Adrenal gland (tissue), 12 donors: ENCODE results near the gene NAPG. TPM values are rescaled to one million over a fixed set of nuclear protein-coding genes. Genes with fewer than 3 reads are reported as not detected.

Experiments used
- DNase-seq, 7 donors: peaks; one replicate each; pipeline ENCODE4 v3.0.0-alpha.2; 2019 to 2020
- H3K27ac ChIP-seq, 5 donors: fragments of 200-600 bp; sonication (generic) in 4 of 5; 1 replicate in 3 of 5; 2 replicates in 2 of 5; pipeline versions ENCODE4 v1.5.1 to v1.8.0; 2016 to 2020; ENCODE audit warnings: mild to moderate bottlenecking in 1 of 5
- H3K27me3 ChIP-seq: fragments of 200-600 bp; 2 replicates; pipeline ENCODE4 v1.8.0; 2021
- H3K36me3 ChIP-seq, 2 donors: fragments of 200-600 bp; replicated peaks in 1 of 2; 1 replicate in 1 of 2; 2 replicates in 1 of 2; pipeline versions ENCODE4 v1.5.1 to v1.8.0; 2018 to 2022
- H3K4me1 ChIP-seq, 2 donors: fragments of 200-600 bp; replicated peaks in 1 of 2; 1 replicate in 1 of 2; 2 replicates in 1 of 2; pipeline versions ENCODE4 v1.5.1 to v1.8.0; 2018 to 2021
- H3K4me3 ChIP-seq, 4 donors: fragments of 200-600 bp; sonication (generic) in 3 of 4; one replicate each; pipeline ENCODE4 v1.5.1; 2016 to 2018
- H3K9me3 ChIP-seq, 3 donors: fragments of 200-600 bp; sonication (generic) in 1 of 3; replicated peaks in 1 of 3; 1 replicate in 2 of 3; 2 replicates in 1 of 3; pipeline versions ENCODE4 v1.5.1 to v1.8.0; 2016 to 2021
- CTCF ChIP-seq, 6 experiments: fragments of 450-650 bp in 4 of 6; fragments of 200-600 bp in 2 of 6; sonication (generic) in 1 of 6; IDR thresholded peaks; 1 replicate in 5 of 6; 2 replicates in 1 of 6; pipeline versions ENCODE4 v1.5.1 to v1.8.0; 2016 to 2021; ENCODE audit warnings: antibody characterized with exemption in 6 of 6, mild to moderate bottlenecking in 2 of 6, moderate library complexity in 1 of 6
- POLR2A ChIP-seq, 2 donors: fragments of 450-650 bp; IDR thresholded peaks; one replicate each; pipeline ENCODE4 v1.6.1; 2017; ENCODE audit warnings: antibody characterized with exemption in 2 of 2, mild to moderate bottlenecking in 2 of 2, moderate library complexity in 1 of 2
- WGBS, 4 donors: extraction: QIAGEN DNeasy Blood & Tissue Kit in 2 of 4; methylation state at CpG; one replicate each; pipeline versions ENCODE4 v1.1.5 to v1.1.7; 2013 to 2017; 5-methylcytosine and 5-hydroxymethylcytosine counted together
- intact Hi-C, 2 donors: fragments of 100-400 bp; cut with DNase I; formaldehyde crosslinking; loops; one replicate each; pipeline versions ENCODE4 v1.14.1 to v1.15.0; 2022 to 2023
- polyA plus RNA-seq, 3 donors: library from polyadenylated mRNA; stranded (reverse); fragments of 200-250 nt in 2 of 3; fragments of 350-450 nt in 1 of 3; fragmentation: Illumina TruSeq in 1 of 3; extraction: RNeasy Lipid Tissue Mini Kit (QIAGEN cat#74804) in 1 of 3; gene quantifications; one replicate each; pipeline ENCODE4 v1.2.3, GENCODE V29; 2013 to 2014
- total RNA-seq, 9 donors: library from RNA; depleted of rRNA in 4 of 9; stranded (reverse); fragments of >200 nt in 4 of 9; fragments of 120-200 nt in 1 of 9; fragmentation: NEBNext Ultra II Directional in 1 of 9; extraction: Animal tissue kit (Norgen Biotek cat#: 25700) in 1 of 9; gene quantifications; one replicate each; pipeline versions ENCODE4 v1.1.0 to v1.2.4, GENCODE V29; 2013 to 2023
- donor health status: healthy with polysubstance abuse.
- donor health status: Bipolar disorder and iron deficiency.
- donor health status: DM: yes; HTN: yes; CAD: no.
- donor health status: DM: no; HTN: no; CAD: no.
- donor health status: DM: no; HTN: no; CAD: no.
- donor health status: DM: yes; HTN: yes; CAD: no.

NAPG gene
- total and polyA plus RNA-seq, 12 donors = 17.0 to 63.9 (median 41.4) TPM

GRCh38 chr18:10490401-10491165, 35.2 kb upstream of the NAPG start:
- intact Hi-C loops = no loop called here
- Histone ChIP-seq H3K36me3 (no peaks in the 10 kb centered on the region), H3K27me3 (no peaks in the 10 kb centered on the region), H3K27ac (peak overlapping the region in 1 of 5 donors; percentile 17), H3K9me3 (no peaks in the 10 kb centered on the region), H3K4me1 (no peaks in the 10 kb centered on the region), H3K4me3 (no peak overlapping the region)
- DNase-seq = no peak
- WGBS, 4 donors = 86 to 93% (median 88%) methylated on average over 13 to 14 of the region's 14 CpGs
- TF ChIP-seq POLR2A (IDR thresholded peaks at IDR 0.05) (no peak), CTCF (IDR thresholded peaks at IDR 0.05) (no peak)

- H3K27ac ChIP-seq = no peak overlapping the region
- intact Hi-C loops = no loop called here
- no peak overlapping the region for H3K4me3 ChIP-seq
- H3K36me3 ChIP-seq = no peaks in the 10 kb centered on the region
- no peaks in the 10 kb centered on the region for H3K4me1 ChIP-seq
- H3K27me3 ChIP-seq = no peaks in the 10 kb centered on the region
- no peaks in the 10 kb centered on the region for H3K9me3 ChIP-seq
- 49 to 61% (median 58%) methylated on average over 2 of the region's 2 CpGs for WGBS, 4 donors
- TF ChIP-seq POLR2A (IDR thresholded peaks at IDR 0.05) = no peak
- DNase-seq = no peak
These were observed 29.9 kb upstream of the NAPG start for GRCh38 chr18:10495936-10496335.

DNA sequence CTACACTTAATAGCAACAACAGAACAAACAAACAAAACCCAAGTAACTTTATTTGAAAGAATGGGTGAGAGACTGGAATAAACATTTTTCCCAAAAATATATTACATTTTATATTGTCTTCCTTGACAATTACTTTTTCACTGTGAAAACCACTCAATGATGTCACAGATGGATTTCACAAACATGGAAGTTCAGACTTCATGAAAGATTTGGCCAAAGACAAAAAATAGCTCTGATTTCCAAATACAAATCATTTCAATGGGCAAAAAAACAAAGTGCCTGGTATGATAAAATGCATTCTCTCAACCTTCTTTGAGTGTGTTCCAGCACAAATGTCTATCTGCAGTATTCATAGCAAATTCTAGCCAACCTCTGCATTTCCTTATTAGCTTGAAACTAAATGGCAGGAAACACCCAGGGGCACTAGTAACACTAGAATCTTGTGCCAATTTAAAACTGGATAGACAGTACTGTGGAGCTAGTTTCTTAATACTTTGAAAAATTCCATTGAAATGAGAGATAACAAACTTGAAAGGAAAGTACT, 28.5 kb upstream of the NAPG start:
- Histone ChIP-seq H3K9me3 (no peaks in the 10 kb centered on the region), H3K4me1 (no peaks in the 10 kb centered on the region), H3K27ac (peak overlapping the region in 1 of 5 donors; percentile 67), H3K27me3 (no peaks in the 10 kb centered on the region), H3K4me3 (no peak overlapping the region), H3K36me3 (no peaks in the 10 kb centered on the region)
- intact Hi-C loops = no loop called here
- TF ChIP-seq POLR2A (IDR thresholded peaks at IDR 0.05) (no peak), CTCF (IDR thresholded peaks at IDR 0.05) (no peak)
- DNase-seq = no peak

- WGBS, 4 donors = 76 to 83% (median 80%) methylated on average over 6 of the region's 6 CpGs
These were observed 26.6 kb upstream of the NAPG start for GRCh38 chr18:10499230-10499629.

More at GRCh38 chr18:10499230-10499629, 26.6 kb upstream of the NAPG start:
- Histone ChIP-seq H3K36me3 (no peaks in the 10 kb centered on the region), H3K4me1 (no peaks in the 10 kb centered on the region), H3K27me3 (no peaks in the 10 kb centered on the region), H3K4me3 (no peak overlapping the region), H3K9me3 (peaks cover 0 to 7% (median 0%) of the 10 kb centered on the region in 3 donors), H3K27ac (no peak overlapping the region)
- DNase-seq = no peak
- TF ChIP-seq POLR2A (IDR thresholded peaks at IDR 0.05) (no peak), CTCF (IDR thresholded peaks at IDR 0.05) (no peak)
- intact Hi-C loops = no loop called here
